IMR-90 (cell line): Measurements from ENCODE around the gene HIKESHI. TPM values are rescaled to one million over a fixed set of nuclear protein-coding genes. Genes with fewer than 3 reads are reported as not detected.

Experiments used
- ATAC-seq: fragments of 200-7000 bp; cut with Tn5 transposase; 2 replicates; pipeline ENCODE4 v1.9.1; 2020; ENCODE audit warnings: low read depth, mild to moderate bottlenecking, moderate library complexity
- BruUV-seq: library from RNA; stranded (reverse); fragments of 400-500 nt; replicated peaks from 2 replicates; lab custom pipeline; 2021; lab: Mats Ljungman, UMichigan
- CTCF ChIA-PET: fragments of 300-600 bp; formaldehyde crosslinking; extraction: SDS; loops from one replicate; lab custom pipeline; 2021; ENCODE audit warnings: antibody characterized with exemption; lab: Yijun Ruan, JAX
- POLR2A ChIA-PET: fragments of 300-600 bp; sonication (Branson Sonifier 250); formaldehyde crosslinking; loops from one replicate; lab custom pipeline; 2022; ENCODE audit warnings: antibody characterized with exemption; ENCODE audit not compliant: unreplicated experiment; lab: Charles Lee
- DNase-seq: peaks from one replicate; pipeline ENCODE4 v3.0.0; 2013
- H2AFZ ChIP-seq: replicated peaks from 2 replicates; pipeline ENCODE3; 2013; ENCODE audit warnings: low read length, mild to moderate bottlenecking; ENCODE audit not compliant: poor library complexity
- H2AK5ac ChIP-seq: 2 replicates; pipeline ENCODE4 v1.6.1; 2013; ENCODE audit warnings: low read depth, low read length, inconsistent platforms
- H2AK9ac ChIP-seq: replicated peaks from 2 replicates; pipeline ENCODE3; 2013; ENCODE audit warnings: mild to moderate bottlenecking, low read depth, low read length, moderate library complexity; ENCODE audit not compliant: poor library complexity
- H2BK120ac ChIP-seq: 2 replicates; pipeline ENCODE4 v1.6.1; 2013; ENCODE audit warnings: low read depth, low read length, inconsistent platforms
- H2BK15ac ChIP-seq: 3 replicates; pipeline ENCODE4 v1.6.1; 2013; ENCODE audit warnings: low read depth, low read length, inconsistent platforms
- H2BK20ac ChIP-seq: 2 replicates; pipeline ENCODE4 v1.6.1; 2013; ENCODE audit warnings: low read depth, mild to moderate bottlenecking, inconsistent platforms, low read length, moderate library complexity
- H2BK5ac ChIP-seq: 2 replicates; pipeline ENCODE4 v1.6.1; 2013; ENCODE audit warnings: mild to moderate bottlenecking, low read depth, low read length, inconsistent platforms; ENCODE audit not compliant: poor library complexity, severe bottlenecking
- H3K14ac ChIP-seq: replicated peaks from 2 replicates; pipeline ENCODE4 v1.6.1; 2013; ENCODE audit warnings: low read depth, low read length, inconsistent platforms
- H3K18ac ChIP-seq: 2 replicates; pipeline ENCODE4 v1.6.1; 2013; ENCODE audit warnings: low read depth, low read length, control low read depth
- H3K23ac ChIP-seq: 2 replicates; pipeline ENCODE4 v1.6.1; 2013; ENCODE audit warnings: low read depth, low read length, inconsistent platforms
- H3K27ac ChIP-seq: 2 replicates; pipeline ENCODE4 v1.5.1; 2013; ENCODE audit warnings: mild to moderate bottlenecking, control low read depth, low read length; ENCODE audit not compliant: insufficient read depth
- H3K27me3 ChIP-seq: 2 replicates; pipeline ENCODE4 v1.6.1; 2013; ENCODE audit warnings: low read length; ENCODE audit not compliant: control insufficient read depth, insufficient read depth
- H3K36me3 ChIP-seq: 2 replicates; pipeline ENCODE4 v1.6.1; 2013; ENCODE audit warnings: low read length, mixed read lengths; ENCODE audit not compliant: control insufficient read depth, insufficient read depth
- H3K4ac ChIP-seq: 2 replicates; pipeline ENCODE4 v1.6.1; 2013; ENCODE audit warnings: low read depth, low read length, inconsistent platforms
- H3K4me1 ChIP-seq: 2 replicates; pipeline ENCODE4 v1.6.1; 2013; ENCODE audit warnings: low read length, mixed read lengths; ENCODE audit not compliant: control insufficient read depth, insufficient read depth
- H3K4me2 ChIP-seq: 2 replicates; pipeline ENCODE4 v1.6.1; 2013; ENCODE audit warnings: low read depth, mild to moderate bottlenecking, control low read depth, low read length, moderate library complexity
- H3K4me3 ChIP-seq: 2 replicates; pipeline ENCODE4 v1.5.1; 2013; ENCODE audit warnings: low read depth, mild to moderate bottlenecking, control low read depth, low read length, moderate library complexity; ENCODE audit not compliant: insufficient read depth
- H3K56ac ChIP-seq: 2 replicates; pipeline ENCODE4 v1.6.1; 2013; ENCODE audit warnings: low read length, inconsistent platforms; ENCODE audit not compliant: insufficient read depth; ENCODE audit errors: extremely low read depth
- H3K79me1 ChIP-seq, 2 experiments: 2 replicates each; pipeline ENCODE4 v1.6.1; 2013; ENCODE audit warnings: low read length in 2 of 2, inconsistent platforms in 1 of 2, low read depth in 1 of 2
- H3K9ac ChIP-seq: 2 replicates; pipeline ENCODE4 v1.6.1; 2013; ENCODE audit warnings: low read depth, low read length, control low read depth
- H3K9me1 ChIP-seq: 2 replicates; pipeline ENCODE4 v1.6.1; 2013; ENCODE audit warnings: low read length, inconsistent platforms; ENCODE audit not compliant: insufficient read depth
- H3K9me3 ChIP-seq: 2 replicates; pipeline ENCODE4 v1.6.1; 2013; ENCODE audit warnings: low read length; ENCODE audit not compliant: control insufficient read depth, insufficient read depth
- H4K20me1 ChIP-seq: 2 replicates; pipeline ENCODE4 v1.6.1; 2013; ENCODE audit warnings: low read length, inconsistent platforms; ENCODE audit not compliant: insufficient read depth
- H4K5ac ChIP-seq: 2 replicates; pipeline ENCODE4 v1.6.1; 2013; ENCODE audit warnings: mild to moderate bottlenecking, low read depth, low read length, control low read depth
- H4K8ac ChIP-seq, 2 experiments: 2 replicates each; pipeline ENCODE4 v1.6.1; 2013; ENCODE audit warnings: low read depth in 2 of 2, low read length in 2 of 2, control low read depth in 1 of 2, inconsistent platforms in 1 of 2
- H4K91ac ChIP-seq: 2 replicates; pipeline ENCODE4 v1.6.1; 2013; ENCODE audit warnings: low read depth, low read length, inconsistent platforms; ENCODE audit not compliant: insufficient read depth
- FOS ChIP-seq: fragments of 150-350 bp; IDR thresholded peaks from 2 replicates; pipeline ENCODE4 v1.6.1; 2016; ENCODE audit warnings: low read depth, low read length
- MXI1 ChIP-seq: IDR thresholded peaks from 2 replicates; pipeline ENCODE4 v1.6.1; 2012; ENCODE audit warnings: low read depth, mild to moderate bottlenecking, low read length, moderate library complexity, borderline replicate concordance
- NFE2L2 ChIP-seq: fragments of 150-350 bp; IDR thresholded peaks from 2 replicates; pipeline ENCODE4 v1.6.1; 2016; ENCODE audit warnings: low read depth, mild to moderate bottlenecking, low read length
- RCOR1 ChIP-seq: IDR thresholded peaks from 2 replicates; pipeline ENCODE4 v1.6.1; 2012; ENCODE audit warnings: mild to moderate bottlenecking, low read length, improper control_type of control experiment; ENCODE audit not compliant: insufficient replicate concordance
- SMC3 ChIP-seq: fragments of 150-350 bp; IDR thresholded peaks from 2 replicates; pipeline ENCODE4 v1.6.1; 2016; ENCODE audit warnings: low read depth, mild to moderate bottlenecking, antibody characterized with exemption, low read length, moderate library complexity
- WGBS, 2 experiments: methylation state at CpG; one replicate each; pipeline versions ENCODE4 v1.1.5 to v1.1.7; 2013; ENCODE audit warnings: missing lambda C conversion rate in 2 of 2; ENCODE audit not compliant: insufficient read length in 1 of 2; ENCODE audit errors: extremely low coverage in 2 of 2; 5-methylcytosine and 5-hydroxymethylcytosine counted together
- dilution Hi-C: fragments of 300-500 bp; cut with HindIII; formaldehyde crosslinking; loops from one replicate; pipeline ENCODE4 v1.14.3; 2018; ENCODE audit warnings: low sequenced_read_pairs; ENCODE audit not compliant: unreplicated experiment
- in situ Hi-C: fragments of 300-500 bp; cut with MboI; formaldehyde crosslinking; loops from 3 replicates; pipeline ENCODE4 v1.14.3; 2019; ENCODE audit warnings: low sequenced_read_pairs, inconsistent platforms, mixed read lengths
- intact Hi-C: fragments of 100-400 bp; cut with micrococcal nuclease; formaldehyde crosslinking; loops from 2 replicates; pipeline ENCODE4 v1.10.0; 2022
- polyA plus RNA-seq, 3 experiments: library from polyadenylated mRNA; depleted of rRNA; stranded (reverse); fragments of >200 nt; gene quantifications; 2 replicates each; pipeline ENCODE4 v1.2.3, GENCODE V29; 2012; ENCODE audit warnings: low replicate concordance in 1 of 3
- total RNA-seq: library from RNA; depleted of rRNA; stranded (reverse); fragments of >200 nt; gene quantifications from 2 replicates; pipeline ENCODE4 v1.2.3, GENCODE V29; 2012
- TF ChIP-seq, protein P1 (sequence below): fragments of 150-350 bp; IDR thresholded peaks from 2 replicates; pipeline ENCODE4 v1.6.1; 2016; ENCODE audit warnings: low read depth, mild to moderate bottlenecking, low read length, moderate library complexity, borderline replicate concordance

Gene HIKESHI
- total and polyA plus RNA-seq, 2 of the 4 experiments (the other 2 are of a cell fraction), result 49.4 to 73.5 TPM

GRCh38 chr11:86275493-86276370, 26.3 kb upstream of the HIKESHI start:
- intact Hi-C loops, result loop anchor here (5.0 to 10.0 kb wide), 2 partner anchors 418 to 1491 kb away; partner anchors contain the start of gene CCDC83
- DNase-seq (no peak), ATAC-seq (no peak)
- peaks cover 2% of the 10 kb centered on the region for H3K36me3 ChIP-seq
- ChIA-PET CTCF (no interaction called here), POLR2A (no interaction called here)
- H3K4me3 ChIP-seq, result no peak overlapping the region
- dilution Hi-C loops, result no loop called here
- TF ChIP-seq NFE2L2 (no peak), FOS (no peak), RCOR1 (no peak), MXI1 (no peak), SMC3 (no peak)
- TF ChIP-seq, protein P1, sequence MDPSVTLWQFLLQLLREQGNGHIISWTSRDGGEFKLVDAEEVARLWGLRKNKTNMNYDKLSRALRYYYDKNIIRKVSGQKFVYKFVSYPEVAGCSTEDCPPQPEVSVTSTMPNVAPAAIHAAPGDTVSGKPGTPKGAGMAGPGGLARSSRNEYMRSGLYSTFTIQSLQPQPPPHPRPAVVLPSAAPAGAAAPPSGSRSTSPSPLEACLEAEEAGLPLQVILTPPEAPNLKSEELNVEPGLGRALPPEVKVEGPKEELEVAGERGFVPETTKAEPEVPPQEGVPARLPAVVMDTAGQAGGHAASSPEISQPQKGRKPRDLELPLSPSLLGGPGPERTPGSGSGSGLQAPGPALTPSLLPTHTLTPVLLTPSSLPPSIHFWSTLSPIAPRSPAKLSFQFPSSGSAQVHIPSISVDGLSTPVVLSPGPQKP, result no peak
- H2BK120ac ChIP-seq, result no peak overlapping the region
- H4K8ac ChIP-seq, result no peak overlapping the region
- H2AK9ac ChIP-seq, result no peak overlapping the region
- H3K27me3 ChIP-seq, result no peaks in the 10 kb centered on the region
- H3K9me1 ChIP-seq, result peaks cover 6% of the 10 kb centered on the region
- H3K14ac ChIP-seq, result no peak overlapping the region
- H4K20me1 ChIP-seq, result no peaks in the 10 kb centered on the region; the same call in 1 of the 2 replicates
- peaks cover 11 to 25% of the 10 kb centered on the region in 2 experiments for H3K79me1 ChIP-seq
- H2AFZ ChIP-seq, result no peak overlapping the region
- no peak overlapping the region for H2BK15ac ChIP-seq
- no peak overlapping the region for H2BK20ac ChIP-seq
- H4K5ac ChIP-seq, result no peak overlapping the region
- H3K27ac ChIP-seq, result no peak overlapping the region
- in situ Hi-C loops, result loop anchor here (25.0 kb wide), 1 partner anchor 588 kb away; the partner anchor contains the start of gene CCDC89
- WGBS, 2 experiments, result no CpG with 5 or more reads among the region's 2 CpGs
- no peak overlapping the region for H2AK5ac ChIP-seq
- H3K4me2 ChIP-seq, result no peak overlapping the region
- H3K4ac ChIP-seq, result no peak overlapping the region
- H3K18ac ChIP-seq, result no peak overlapping the region
- H3K56ac ChIP-seq, result no peak overlapping the region
- no peak overlapping the region for H4K91ac ChIP-seq
- no TSS peak for BruUV-seq
- no peak overlapping the region for H3K23ac ChIP-seq
- no peak overlapping the region for H3K9ac ChIP-seq
- H2BK5ac ChIP-seq, result no peak overlapping the region
- peaks cover 3% of the 10 kb centered on the region; the same call in 1 of the 2 replicates for H3K4me1 ChIP-seq
- H3K9me3 ChIP-seq, result no peaks in the 10 kb centered on the region
